NB4 (cell line): ENCODE data around the gene STK40.

ENCODE experiments used
- CTCF ChIP-seq: IDR thresholded peaks from one replicate; pipeline ENCODE4 v1.5.1; 2012; ENCODE audit warnings: low read depth, low read length
- MAX ChIP-seq: IDR thresholded peaks from 2 replicates; pipeline ENCODE4 v1.6.1; 2011; ENCODE audit warnings: low read depth, low read length
- MYC ChIP-seq: IDR thresholded peaks from 2 replicates; pipeline ENCODE4 v1.6.1; 2011; ENCODE audit warnings: low read depth, low read length
- POLR2A ChIP-seq: IDR thresholded peaks from 2 replicates; pipeline ENCODE4 v1.6.1; 2011; ENCODE audit warnings: mild to moderate bottlenecking; ENCODE audit not compliant: insufficient read length; ENCODE audit errors: extremely low read depth

- TF ChIP-seq POLR2A = no peak
- TF ChIP-seq MAX = no peak
- TF ChIP-seq CTCF = no peak
- TF ChIP-seq MYC = no peak
Observed at GRCh38 chr1:36385410-36386264, at the start of gene STK40.
